Gastroesophageal sphincter (tissue), 4 donors: Measurements from ENCODE around the gene FAM83E. TPM values are rescaled to one million over a fixed set of nuclear protein-coding genes. Genes with fewer than 3 reads are reported as not detected.

Source experiments
- ATAC-seq: fragments of 150-250 bp; one replicate; pipeline ENCODE4 v1.9.1; 2016; ENCODE audit warnings: mild to moderate bottlenecking, moderate library complexity
- H3K27ac ChIP-seq, 4 donors: fragments of 200-600 bp; sonication (generic) in 3 of 4; 1 replicate in 3 of 4; 2 replicates in 1 of 4; pipeline ENCODE4 v1.5.1; 2016 to 2019
- H3K27me3 ChIP-seq: fragments of 200-600 bp; sonication (generic); one replicate; pipeline ENCODE4 v1.5.1; 2019
- H3K36me3 ChIP-seq, 2 donors: fragments of 200-600 bp; sonication (generic); one replicate each; pipeline ENCODE4 v1.5.1; 2019; ENCODE audit warnings: control low read depth in 1 of 2
- H3K4me1 ChIP-seq, 3 donors: fragments of 200-600 bp; sonication (generic); 1 replicate in 2 of 3; 2 replicates in 1 of 3; pipeline ENCODE4 v1.5.1; 2016 to 2019; ENCODE audit warnings: control low read depth in 2 of 3
- H3K4me3 ChIP-seq, 2 donors: fragments of 200-600 bp; sonication (generic); one replicate each; pipeline ENCODE4 v1.5.1; 2019; ENCODE audit warnings: mild to moderate bottlenecking in 1 of 2, moderate library complexity in 1 of 2
- H3K9me3 ChIP-seq, 3 donors: fragments of 200-600 bp; sonication (generic); one replicate each; pipeline ENCODE4 v1.5.1; 2017 to 2019; ENCODE audit warnings: control low read depth in 2 of 3
- EP300 ChIP-seq: sonication (generic); formaldehyde crosslinking; IDR thresholded peaks from one replicate; pipeline ENCODE4 v1.6.1; 2017; ENCODE audit warnings: antibody characterized with exemption, mild to moderate bottlenecking
- POLR2A ChIP-seq, 2 donors: fragments of 450-650 bp; IDR thresholded peaks; one replicate each; pipeline ENCODE4 v1.6.1; 2017; ENCODE audit warnings: antibody characterized with exemption in 2 of 2, mild to moderate bottlenecking in 2 of 2, moderate library complexity in 1 of 2
- POLR2AphosphoS5 ChIP-seq: sonication (generic); formaldehyde crosslinking; IDR thresholded peaks from one replicate; pipeline ENCODE4 v1.6.1; 2017; ENCODE audit warnings: antibody characterized with exemption
- WGBS, 2 donors: methylation state at CpG; one replicate each; pipeline ENCODE4 v1.1.5; 2018; ENCODE audit warnings: low coverage in 1 of 2; 5-methylcytosine and 5-hydroxymethylcytosine counted together
- total RNA-seq, 4 donors: library from RNA; depleted of rRNA; stranded (reverse); fragments of >200 nt; gene quantifications; one replicate each; pipeline ENCODE4 v1.1.0, GENCODE V29; 2016
- TF ChIP-seq, protein P1 (sequence below), 4 experiments: fragments of 200-600 bp in 2 of 4; fragments of 450-650 bp in 2 of 4; sonication (generic) in 1 of 4; IDR thresholded peaks; one replicate each; pipeline ENCODE4 v1.5.1; 2017 to 2019; ENCODE audit warnings: antibody characterized with exemption in 4 of 4, mild to moderate bottlenecking in 2 of 4, moderate library complexity in 2 of 4

Gene FAM83E
- total RNA-seq, 4 donors from 2014 or later = 1.5 TPM; not detected in 3

DNA sequence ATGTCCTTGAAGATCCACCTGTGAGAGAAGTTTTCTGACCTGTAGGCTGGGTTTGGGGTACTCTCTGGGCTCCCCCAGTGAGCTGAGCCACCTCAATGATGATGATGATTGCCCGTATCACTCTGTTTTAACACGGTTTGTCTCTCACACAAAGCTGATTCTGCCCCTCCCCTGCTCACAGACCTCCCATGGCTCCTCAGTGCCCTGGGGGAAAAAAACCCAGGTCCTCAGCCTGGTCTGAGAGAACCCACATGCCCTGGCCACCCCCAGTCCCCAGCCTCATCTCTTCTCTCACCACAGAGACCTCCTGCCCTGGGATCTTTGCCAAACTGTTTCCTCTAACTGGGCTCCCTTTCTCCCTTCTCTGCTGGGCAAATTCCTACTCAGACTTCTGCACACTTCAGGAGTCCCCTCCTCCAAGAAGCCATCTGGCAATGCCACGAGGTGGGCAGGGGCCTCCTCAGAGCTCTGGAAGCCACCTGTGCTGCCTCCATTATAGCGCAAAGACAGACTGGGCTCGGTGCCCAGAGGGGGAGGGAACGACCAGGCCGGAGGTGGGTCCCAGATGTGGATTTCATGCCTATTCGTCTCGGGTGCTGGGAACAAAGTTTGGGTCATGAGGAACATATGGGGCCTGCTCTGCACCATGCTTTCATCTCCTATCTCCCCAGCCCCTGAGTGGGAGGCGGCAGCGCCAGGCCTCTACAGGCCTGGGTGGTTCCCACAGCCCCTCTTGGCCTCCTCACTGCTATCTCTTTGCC lies 39.6 kb upstream of the FAM83E start:
- no peaks in the 10 kb centered on the region for H3K36me3 ChIP-seq
- no peaks in the 10 kb centered on the region for H3K9me3 ChIP-seq
- ATAC-seq = no peak
- WGBS, 2 donors = 40 to 70% methylated on average over 1 to 4 of the region's 11 CpGs
- no peak for TF ChIP-seq EP300
- TF ChIP-seq, protein P1, sequence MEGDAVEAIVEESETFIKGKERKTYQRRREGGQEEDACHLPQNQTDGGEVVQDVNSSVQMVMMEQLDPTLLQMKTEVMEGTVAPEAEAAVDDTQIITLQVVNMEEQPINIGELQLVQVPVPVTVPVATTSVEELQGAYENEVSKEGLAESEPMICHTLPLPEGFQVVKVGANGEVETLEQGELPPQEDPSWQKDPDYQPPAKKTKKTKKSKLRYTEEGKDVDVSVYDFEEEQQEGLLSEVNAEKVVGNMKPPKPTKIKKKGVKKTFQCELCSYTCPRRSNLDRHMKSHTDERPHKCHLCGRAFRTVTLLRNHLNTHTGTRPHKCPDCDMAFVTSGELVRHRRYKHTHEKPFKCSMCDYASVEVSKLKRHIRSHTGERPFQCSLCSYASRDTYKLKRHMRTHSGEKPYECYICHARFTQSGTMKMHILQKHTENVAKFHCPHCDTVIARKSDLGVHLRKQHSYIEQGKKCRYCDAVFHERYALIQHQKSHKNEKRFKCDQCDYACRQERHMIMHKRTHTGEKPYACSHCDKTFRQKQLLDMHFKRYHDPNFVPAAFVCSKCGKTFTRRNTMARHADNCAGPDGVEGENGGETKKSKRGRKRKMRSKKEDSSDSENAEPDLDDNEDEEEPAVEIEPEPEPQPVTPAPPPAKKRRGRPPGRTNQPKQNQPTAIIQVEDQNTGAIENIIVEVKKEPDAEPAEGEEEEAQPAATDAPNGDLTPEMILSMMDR (IDR thresholded peaks at IDR 0.05) = no peak
- no peaks in the 10 kb centered on the region for H3K4me1 ChIP-seq
- no peak overlapping the region for H3K4me3 ChIP-seq
- H3K27me3 ChIP-seq = no peaks in the 10 kb centered on the region
- H3K27ac ChIP-seq = no peak overlapping the region

DNA sequence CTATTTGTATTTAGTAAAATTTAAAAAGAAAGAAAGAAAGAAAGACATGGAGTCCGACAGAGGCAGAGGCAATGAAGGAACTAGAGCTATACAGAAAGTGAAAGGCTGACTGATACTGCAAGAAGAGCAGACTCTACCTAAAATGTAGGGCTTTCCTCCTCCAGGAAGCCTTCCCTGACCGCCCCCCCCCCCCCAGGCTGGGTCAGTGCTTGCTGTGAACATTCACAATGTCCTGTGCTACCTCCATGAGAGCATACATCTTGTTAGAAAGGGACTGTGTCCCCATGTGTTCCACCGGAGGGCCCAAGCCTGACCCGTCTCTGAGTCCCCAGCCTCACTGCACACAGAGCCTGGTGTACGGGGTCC lies 36.8 kb upstream of the FAM83E start:
- ATAC-seq = no peak
- 82 to 100% methylated on average over 1 to 2 of the region's 5 CpGs for WGBS, 2 donors

DNA sequence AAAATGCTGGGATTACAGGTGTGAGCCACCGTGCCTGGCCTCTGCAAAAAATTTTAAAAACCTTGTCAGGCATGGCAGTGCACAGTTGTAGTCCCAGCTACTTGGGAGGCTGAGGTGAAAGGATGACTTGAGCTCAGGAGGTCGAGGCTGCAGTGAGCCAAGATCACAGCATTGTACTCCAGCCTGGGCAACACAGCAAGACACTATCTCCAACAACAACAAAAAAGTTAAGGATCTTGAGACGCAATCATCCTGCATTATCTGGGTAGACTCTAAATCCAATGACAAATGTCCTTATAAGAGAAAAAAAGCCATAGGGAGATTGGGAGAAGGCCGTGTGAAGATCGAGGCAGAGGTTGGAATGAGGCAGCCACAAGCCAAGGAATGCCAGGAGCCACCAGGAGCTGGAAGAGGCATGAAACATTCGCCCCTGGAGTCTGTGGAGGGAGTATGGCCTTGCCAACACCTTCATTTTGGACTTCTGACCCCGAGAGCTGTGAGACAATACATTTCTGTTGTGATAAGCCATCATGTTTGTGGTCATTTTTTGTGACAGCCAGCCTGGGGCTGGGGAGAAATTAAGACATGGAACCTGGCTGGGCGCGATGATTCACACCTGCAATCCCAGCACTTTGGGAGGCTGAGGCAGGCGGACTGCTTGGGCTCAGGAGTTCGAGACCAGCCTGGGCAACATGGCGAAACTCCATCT lies 36.3 kb upstream of the FAM83E start:
- Histone ChIP-seq H3K9me3 (no peaks in the 10 kb centered on the region), H3K4me1 (peaks cover 0 to 10% (median 0%) of the 10 kb centered on the region in 3 donors), H3K27me3 (no peaks in the 10 kb centered on the region), H3K36me3 (no peaks in the 10 kb centered on the region), H3K27ac (no peak overlapping the region), H3K4me3 (no peak overlapping the region)
- ATAC-seq = no peak
- 88 to 100% methylated on average over 1 to 11 of the region's 12 CpGs for WGBS, 2 donors
- TF ChIP-seq, protein P1 (IDR thresholded peaks at IDR 0.05) = no peak
- TF ChIP-seq POLR2A (IDR thresholded peaks at IDR 0.05) = no peak
- no peak for TF ChIP-seq EP300
- no peak for TF ChIP-seq POLR2AphosphoS5

More for the DNA sequence above, 36.8 kb upstream of the FAM83E start:
- Histone ChIP-seq H3K27ac (no peak overlapping the region), H3K36me3 (no peaks in the 10 kb centered on the region), H3K4me1 (peaks cover 0 to 4% (median 0%) of the 10 kb centered on the region in 3 donors), H3K27me3 (no peaks in the 10 kb centered on the region), H3K4me3 (no peak overlapping the region), H3K9me3 (no peaks in the 10 kb centered on the region)
- no peak for TF ChIP-seq POLR2AphosphoS5
- TF ChIP-seq EP300 = no peak
- TF ChIP-seq POLR2A (IDR thresholded peaks at IDR 0.05) = no peak
- TF ChIP-seq, protein P1 (IDR thresholded peaks at IDR 0.05) = no peak

DNA sequence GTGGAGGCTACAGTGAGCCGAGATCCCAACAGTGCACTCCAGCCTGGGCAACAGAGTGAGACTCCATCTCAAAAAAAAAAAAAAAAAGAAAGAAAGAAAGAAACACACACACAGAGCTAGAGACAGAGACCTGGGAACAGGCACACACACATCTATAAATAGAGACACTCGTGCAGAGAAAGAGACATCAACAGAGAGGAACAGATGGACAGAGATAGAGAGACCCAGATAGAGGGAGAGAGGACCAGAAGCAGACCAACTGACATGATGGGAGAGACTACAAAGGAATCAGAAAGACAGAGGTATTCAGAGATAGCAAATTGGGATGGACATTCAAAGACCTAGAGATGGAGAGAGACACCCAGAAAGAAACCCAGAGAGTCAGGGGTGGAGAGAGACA lies 33.3 kb upstream of the FAM83E start:
- ATAC-seq = no peak
- no peak overlapping the region for H3K27ac ChIP-seq
- WGBS, 2 donors = 33 to 40% methylated on average over 1 of the region's 2 CpGs
- H3K4me3 ChIP-seq = no peak overlapping the region
- H3K4me1 ChIP-seq = peaks cover 0 to 34% (median 16%) of the 10 kb centered on the region in 3 donors
- H3K36me3 ChIP-seq = no peaks in the 10 kb centered on the region
- H3K27me3 ChIP-seq = no peaks in the 10 kb centered on the region
- H3K9me3 ChIP-seq = no peaks in the 10 kb centered on the region
- TF ChIP-seq POLR2A (IDR thresholded peaks at IDR 0.05) (no peak), EP300 (no peak), POLR2AphosphoS5 (no peak)
- TF ChIP-seq, protein P1 (IDR thresholded peaks at IDR 0.05) = no peak
